Suprapubic skin (tissue), 4 donors: ENCODE results near the gene SOWAHB. TPM values are rescaled to one million over a fixed set of nuclear protein-coding genes. Genes with fewer than 3 reads are reported as not detected.

ENCODE experiments used
- DNase-seq, 2 donors: peaks; one replicate each; pipeline ENCODE4 v3.0.0-alpha.2; 2019; ENCODE audit warnings: low spot score in 2 of 2
- H3K27ac ChIP-seq: fragments of 200-600 bp; sonication (generic); one replicate; pipeline ENCODE4 v1.5.1; 2019
- H3K27me3 ChIP-seq: fragments of 200-600 bp; sonication (generic); one replicate; pipeline ENCODE4 v1.5.1; 2019
- H3K36me3 ChIP-seq: fragments of 200-600 bp; sonication (generic); one replicate; pipeline ENCODE4 v1.5.1; 2019
- H3K4me1 ChIP-seq: fragments of 200-600 bp; sonication (generic); one replicate; pipeline ENCODE4 v1.5.1; 2019
- H3K4me3 ChIP-seq: fragments of 200-600 bp; sonication (generic); one replicate; pipeline ENCODE4 v1.5.1; 2019; ENCODE audit warnings: mild to moderate bottlenecking
- H3K9me3 ChIP-seq: fragments of 200-600 bp; sonication (generic); one replicate; pipeline ENCODE4 v1.5.1; 2019
- CTCF ChIP-seq, 2 donors: fragments of 200-600 bp in 1 of 2; fragments of 450-650 bp in 1 of 2; sonication (generic) in 1 of 2; IDR thresholded peaks; one replicate each; pipeline ENCODE4 v1.5.1; 2016 to 2019; ENCODE audit warnings: antibody characterized with exemption in 2 of 2, mild to moderate bottlenecking in 1 of 2, moderate library complexity in 1 of 2
- EP300 ChIP-seq: sonication (generic); formaldehyde crosslinking; IDR thresholded peaks from one replicate; pipeline ENCODE4 v1.6.1; 2017; ENCODE audit warnings: antibody characterized with exemption
- POLR2A ChIP-seq, 2 donors: fragments of 450-650 bp; IDR thresholded peaks; one replicate each; pipeline ENCODE4 v1.6.1; 2017; ENCODE audit warnings: antibody characterized with exemption in 2 of 2, mild to moderate bottlenecking in 2 of 2, moderate library complexity in 2 of 2
- POLR2AphosphoS5 ChIP-seq, 3 donors: sonication (generic); formaldehyde crosslinking; IDR thresholded peaks; one replicate each; pipeline ENCODE4 v1.6.1; 2017; ENCODE audit warnings: antibody characterized with exemption in 3 of 3
- WGBS: methylation state at CpG from one replicate; pipeline ENCODE4 v1.1.5; 2018; 5-methylcytosine and 5-hydroxymethylcytosine counted together
- total RNA-seq, 4 donors: library from RNA; depleted of rRNA; stranded (reverse); fragments of >200 nt; gene quantifications; one replicate each; pipeline ENCODE4 v1.1.0, GENCODE V29; 2016

SOWAHB gene
- total RNA-seq, 4 donors from 2014 or later, result 1.9 to 3.6 (median 3.3) TPM

GRCh38 chr4:76858319-76858718, 39.6 kb downstream of the SOWAHB start:
- Histone ChIP-seq H3K27ac (no peak overlapping the region), H3K27me3 (no peaks in the 10 kb centered on the region), H3K4me1 (no peaks in the 10 kb centered on the region), H3K36me3 (no peaks in the 10 kb centered on the region), H3K4me3 (no peak overlapping the region), H3K9me3 (no peaks in the 10 kb centered on the region)
- no peak for TF ChIP-seq POLR2AphosphoS5 (IDR thresholded peaks at IDR 0.05)
- no peak for TF ChIP-seq CTCF (IDR thresholded peaks at IDR 0.05)
- no peak for TF ChIP-seq EP300
- no peak for DNase-seq
- 57% methylated on average over 1 of the region's 1 CpG for WGBS

GRCh38 chr4:76857074-76857409, 40.9 kb downstream of the SOWAHB start:
- no peak overlapping the region for H3K27ac ChIP-seq
- TF ChIP-seq CTCF (IDR thresholded peaks at IDR 0.05), result no peak
- TF ChIP-seq POLR2AphosphoS5 (IDR thresholded peaks at IDR 0.05), result no peak
- no peak for TF ChIP-seq POLR2A (IDR thresholded peaks at IDR 0.05)
- TF ChIP-seq EP300, result no peak
- 82% methylated on average over 2 of the region's 2 CpGs for WGBS

GRCh38 chr4:76856243-76857073, 41.5 kb downstream of the SOWAHB start:
- Histone ChIP-seq H3K4me1 (no peaks in the 10 kb centered on the region), H3K9me3 (no peaks in the 10 kb centered on the region), H3K36me3 (no peaks in the 10 kb centered on the region), H3K27ac (no peak overlapping the region), H3K4me3 (no peak overlapping the region), H3K27me3 (no peaks in the 10 kb centered on the region)
- no peak for TF ChIP-seq EP300
- TF ChIP-seq CTCF (IDR thresholded peaks at IDR 0.05), result no peak
- no peak for TF ChIP-seq POLR2AphosphoS5 (IDR thresholded peaks at IDR 0.05)
- TF ChIP-seq POLR2A (IDR thresholded peaks at IDR 0.05), result no peak
- WGBS, result 71% methylated on average over 4 of the region's 4 CpGs
- DNase-seq, result no peak

More at GRCh38 chr4:76857074-76857409, 40.9 kb downstream of the SOWAHB start:
- no peaks in the 10 kb centered on the region for H3K9me3 ChIP-seq
- H3K27me3 ChIP-seq, result no peaks in the 10 kb centered on the region
- H3K4me1 ChIP-seq, result no peaks in the 10 kb centered on the region
- DNase-seq, result no peak
- no peaks in the 10 kb centered on the region for H3K36me3 ChIP-seq
- no peak overlapping the region for H3K4me3 ChIP-seq

GRCh38 chr4:76854858-76855257, 43.1 kb downstream of the SOWAHB start:
- Histone ChIP-seq H3K4me3 (no peak overlapping the region), H3K27ac (no peak overlapping the region), H3K36me3 (no peaks in the 10 kb centered on the region), H3K9me3 (no peaks in the 10 kb centered on the region), H3K4me1 (no peaks in the 10 kb centered on the region), H3K27me3 (no peaks in the 10 kb centered on the region)
- WGBS, result 94% methylated on average over 8 of the region's 8 CpGs
- TF ChIP-seq CTCF (IDR thresholded peaks at IDR 0.05) (no peak), EP300 (no peak), POLR2AphosphoS5 (IDR thresholded peaks at IDR 0.05) (no peak), POLR2A (IDR thresholded peaks at IDR 0.05) (no peak)
- DNase-seq, result no peak

- H3K27ac ChIP-seq, result no peak overlapping the region
- DNase-seq, result no peak
- TF ChIP-seq POLR2A (IDR thresholded peaks at IDR 0.05) (no peak), POLR2AphosphoS5 (IDR thresholded peaks at IDR 0.05) (no peak), EP300 (no peak), CTCF (IDR thresholded peaks at IDR 0.05) (no peak)
- H3K4me1 ChIP-seq, result no peaks in the 10 kb centered on the region
- H3K9me3 ChIP-seq, result no peaks in the 10 kb centered on the region
- H3K4me3 ChIP-seq, result no peak overlapping the region
- no peaks in the 10 kb centered on the region for H3K36me3 ChIP-seq
- 88% methylated on average over 2 of the region's 2 CpGs for WGBS
- H3K27me3 ChIP-seq, result no peaks in the 10 kb centered on the region
Observed at GRCh38 chr4:76851375-76851774, 46.6 kb downstream of the SOWAHB start.
